Heart right ventricle (tissue), 16 donors: ENCODE measurements around the gene ACP6. TPM values are rescaled to one million over a fixed set of nuclear protein-coding genes. Genes with fewer than 3 reads are reported as not detected.
"Not testable (repeated sequence)": the region's sequence is repeated elsewhere in the genome, so short reads cannot be mapped to it uniquely, and the experiment has no call there.

Source experiments
- ATAC-seq, 8 donors: fragments of 200-7000 bp; cut with Tn5 transposase; one replicate each; pipeline ENCODE4 v1.9.1; 2020; ENCODE audit warnings: mild to moderate bottlenecking in 8 of 8, moderate library complexity in 8 of 8, moderate number of reproducible peaks in 1 of 8
- DNase-seq, 2 donors: peaks; one replicate each; pipeline ENCODE4 v3.0.0-alpha.2; 2020
- H3K27ac ChIP-seq, 10 donors: fragments of 200-600 bp; sonication (generic) in 2 of 10; one replicate each; pipeline versions ENCODE4 v1.5.0 to v1.8.0; 2020 to 2022; ENCODE audit warnings: mild to moderate bottlenecking in 3 of 10
- H3K27me3 ChIP-seq, 7 donors: fragments of 200-600 bp; one replicate each; pipeline ENCODE4 v1.8.0; 2021 to 2022; ENCODE audit warnings: mild to moderate bottlenecking in 2 of 7
- H3K36me3 ChIP-seq, 9 donors: fragments of 200-600 bp; sonication (generic) in 1 of 9; one replicate each; pipeline versions ENCODE4 v1.5.0 to v1.8.0; 2020 to 2022; ENCODE audit warnings: mild to moderate bottlenecking in 2 of 9
- H3K4me1 ChIP-seq, 9 donors: fragments of 200-600 bp; sonication (generic) in 1 of 9; one replicate each; pipeline versions ENCODE4 v1.5.0 to v1.8.0; 2020 to 2022; ENCODE audit warnings: mild to moderate bottlenecking in 4 of 9
- H3K4me3 ChIP-seq, 10 donors: fragments of 200-600 bp; sonication (generic) in 2 of 10; one replicate each; pipeline versions ENCODE4 v1.5.0 to v1.8.0; 2020 to 2022; ENCODE audit warnings: mild to moderate bottlenecking in 7 of 10, moderate library complexity in 2 of 10
- H3K9me3 ChIP-seq, 11 donors: fragments of 200-600 bp in 10 of 11; sonication (generic) in 2 of 11; one replicate each; pipeline versions ENCODE4 v1.5.0 to v1.8.0; 2013 to 2022; ENCODE audit warnings: mild to moderate bottlenecking in 2 of 11, control low read depth in 1 of 11, moderate library complexity in 1 of 11
- CTCF ChIP-seq, 9 donors: fragments of 200-600 bp; sonication (generic) in 2 of 9; IDR thresholded peaks; one replicate each; pipeline versions ENCODE4 v1.5.0 to v1.8.0; 2021 to 2022; ENCODE audit warnings: antibody characterized with exemption in 9 of 9, mild to moderate bottlenecking in 5 of 9, moderate library complexity in 1 of 9
- WGBS, 2 donors: extraction: QIAGEN DNeasy Blood & Tissue Kit; methylation state at CpG; one replicate each; pipeline ENCODE4 v1.1.7; 2013; ENCODE audit warnings: inconsistent platforms in 1 of 2; 5-methylcytosine and 5-hydroxymethylcytosine counted together
- intact Hi-C, 10 donors: fragments of 100-400 bp; cut with DNase I; formaldehyde crosslinking; loops; one replicate each; pipeline versions ENCODE4 v1.11.1 to v1.14.2; 2022
- polyA plus RNA-seq, 2 donors: library from polyadenylated mRNA; stranded (reverse); fragments of 200-250 nt; gene quantifications; one replicate each; pipeline ENCODE4 v1.2.3, GENCODE V29; 2013
- total RNA-seq, 10 donors: library from RNA; stranded (reverse); fragmentation: NEBNext Ultra II Directional in 3 of 10; extraction: Animal tissue kit (Norgen Biotek cat#: 25700) in 3 of 10; gene quantifications; one replicate each; pipeline versions ENCODE4 v1.2.1 to v1.2.4, GENCODE V29; 2021 to 2023
- donor health status: Arrhythmogenic right ventricular cardiomyopathy.
- donor health status: ischemic (EF 13 %, LVEDD 7.1; RV severe dilation, severe dysfunction).
- donor health status: healthy with polysubstance abuse.
- donor health status: DM: no; HTN: yes; CAD: no.
- donor health status: DM: no; HTN: no; CAD: no.
- donor health status: ischemic (EF 25% LVEDD 6.9; RV normal size, moderate dysfunction).
- donor health status: ischemic (EF 25% LVEDD 5.7; RV mildly dilated, moderate dysfunction).
- donor health status: healthy.
- donor health status: DM: yes; HTN: yes; CAD: no.
- donor health status: Ischemic cardiomyopathy.
- donor health status: ischemic (EF 35%, LVEDD 5.7; RV mildly dilated, moderate dysfunction).
- donor health status: nonischemic (EF 11% LVEDD 7.7; RV severe dilation, severe dysfunction).
- donor health status: DM: yes; HTN: yes; CAD: no.
- donor health status: PGD.
- donor health status: ischemic (EF 29% LVEDD 5.4; RV normal size, mild dysfunction).
- donor health status: nonischemic (EF 23%, LVEDD 6.1; RV moderate dilation, normal function).

The ACP6 gene
- total and polyA plus RNA-seq, 12 donors: 5.0 to 24.8 (median 16.1) TPM

GRCh38 chr1:147683163-147683763, 12.9 kb upstream of the ACP6 start:
- no peak for TF ChIP-seq CTCF (IDR thresholded peaks at IDR 0.05)
- H3K36me3 ChIP-seq: no peaks in the 10 kb centered on the region
- no peak overlapping the region for H3K27ac ChIP-seq
- no peaks in the 10 kb centered on the region for H3K27me3 ChIP-seq
- peaks cover 0 to 40% (median 10%) of the 10 kb centered on the region in 11 donors for H3K9me3 ChIP-seq
- ATAC-seq (no peak), DNase-seq (no peak)
- H3K4me3 ChIP-seq: no peak overlapping the region
- no peaks in the 10 kb centered on the region for H3K4me1 ChIP-seq
- intact Hi-C loops: no loop called here

GRCh38 chr1:147680608-147681235, 10.4 kb upstream of the ACP6 start:
- ATAC-seq, H3K4me3 ChIP-seq, H3K27ac ChIP-seq, intact Hi-C loops, H3K4me1 ChIP-seq, H3K27me3 ChIP-seq, DNase-seq, H3K36me3 ChIP-seq: not testable (repeated sequence)
- H3K9me3 ChIP-seq: peaks cover 0 to 58% (median 11%) of the 10 kb centered on the region in 11 donors
- 95 to 99% methylated on average over 37 to 38 of the region's 38 CpGs for WGBS, 2 donors

- H3K4me3 ChIP-seq, H3K36me3 ChIP-seq, intact Hi-C loops, H3K4me1 ChIP-seq, H3K27me3 ChIP-seq, ATAC-seq, DNase-seq, H3K27ac ChIP-seq: not testable (repeated sequence)
- 81 to 94% methylated on average over 5 of the region's 5 CpGs for WGBS, 2 donors
- H3K9me3 ChIP-seq: peaks cover 0 to 40% (median 7%) of the 10 kb centered on the region in 11 donors
Observed at GRCh38 chr1:147677681-147678080, 7.4 kb upstream of the ACP6 start.

- Histone ChIP-seq H3K27me3 (no peaks in the 10 kb centered on the region), H3K9me3 (peaks cover 0 to 31% (median 4%) of the 10 kb centered on the region in 11 donors), H3K36me3 (no peaks in the 10 kb centered on the region), H3K4me1 (peaks cover 0 to 3% (median 0%) of the 10 kb centered on the region in 9 donors), H3K4me3 (no peak overlapping the region), H3K27ac (no peak overlapping the region)
- DNase-seq (no peak), ATAC-seq (no peak)
- 55 to 64% methylated on average over 4 of the region's 4 CpGs for WGBS, 2 donors
- no peak for TF ChIP-seq CTCF (IDR thresholded peaks at IDR 0.05)
- intact Hi-C loops: no loop called here
Observed at GRCh38 chr1:147676311-147677085, 6.2 kb upstream of the ACP6 start.

- Histone ChIP-seq H3K4me3 (no peak overlapping the region), H3K4me1 (peaks cover 0 to 15% (median 7%) of the 10 kb centered on the region in 9 donors), H3K27ac (no peak overlapping the region), H3K27me3 (no peaks in the 10 kb centered on the region), H3K36me3 (no peaks in the 10 kb centered on the region), H3K9me3 (peaks cover 0 to 23% (median 4%) of the 10 kb centered on the region in 11 donors)
- TF ChIP-seq CTCF (IDR thresholded peaks at IDR 0.05): no peak
- intact Hi-C loops: no loop called here
- WGBS, 2 donors: 56 to 58% methylated on average over 2 of the region's 2 CpGs
- DNase-seq (no peak), ATAC-seq (no peak)
Observed at GRCh38 chr1:147673816-147674215, 3.5 kb upstream of the ACP6 start.
